GM15510 (cell line): ENCODE measurements around the gene CLIC5.

ENCODE experiments used
- POLR2A ChIP-seq: IDR thresholded peaks from 3 replicates; pipeline ENCODE4 v1.6.1; 2011; ENCODE audit warnings: borderline replicate concordance; ENCODE audit not compliant: insufficient read length; ENCODE audit errors: extremely low read depth

CLIC5 gene

DNA sequence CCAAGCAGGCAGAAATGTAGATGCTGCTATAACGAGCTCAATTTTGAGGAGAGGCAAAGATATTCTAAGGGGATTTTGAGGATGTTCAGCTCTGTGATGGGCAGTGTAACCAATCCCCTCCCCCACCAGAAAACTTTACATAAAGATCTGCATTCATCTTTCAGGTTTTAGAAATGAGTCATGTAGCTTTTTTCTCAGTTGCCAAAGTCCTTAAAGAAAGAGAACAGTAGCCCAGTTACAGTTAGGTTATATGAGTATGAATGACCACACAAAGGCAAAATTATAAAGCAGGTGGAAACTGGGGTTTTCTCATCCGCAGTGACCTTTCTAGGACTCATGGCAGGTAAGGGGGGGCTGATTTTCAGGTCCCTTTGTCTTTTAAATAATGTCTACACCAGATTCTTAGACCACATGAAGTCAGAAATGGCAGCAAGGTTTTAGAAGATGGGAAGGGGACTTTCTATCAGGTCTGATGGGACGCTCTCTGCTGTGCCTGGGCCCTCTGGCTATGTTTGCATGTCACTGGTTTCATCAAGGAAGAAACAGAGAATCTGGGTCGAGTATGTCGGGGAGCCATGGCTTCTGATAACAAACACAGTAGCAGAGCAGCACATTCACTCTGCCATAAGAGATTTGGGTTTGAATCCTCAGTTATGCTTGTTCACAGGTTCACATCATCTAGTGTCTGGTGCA lies 94.7 kb downstream of the CLIC5 start:
- no peak for TF ChIP-seq POLR2A

DNA sequence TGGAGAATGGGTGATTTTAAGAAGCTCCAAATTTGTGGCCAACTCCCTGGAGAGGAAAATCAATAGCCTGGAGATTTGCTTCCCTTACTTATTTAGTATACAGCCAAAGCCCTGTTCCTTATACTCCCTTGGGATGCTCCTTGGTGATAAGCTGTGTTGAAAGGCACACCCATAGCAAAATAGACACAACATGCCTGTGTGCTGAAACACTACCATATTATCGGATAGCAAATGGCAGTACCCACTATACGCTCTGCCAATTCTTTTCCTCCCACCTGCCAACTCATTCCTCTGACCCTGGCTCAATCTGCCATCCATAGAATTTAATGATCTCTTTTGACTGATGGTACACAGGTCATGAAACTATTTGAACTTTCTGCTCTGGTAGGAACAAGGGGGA lies 98.2 kb downstream of the CLIC5 start:
- TF ChIP-seq POLR2A = no peak

DNA sequence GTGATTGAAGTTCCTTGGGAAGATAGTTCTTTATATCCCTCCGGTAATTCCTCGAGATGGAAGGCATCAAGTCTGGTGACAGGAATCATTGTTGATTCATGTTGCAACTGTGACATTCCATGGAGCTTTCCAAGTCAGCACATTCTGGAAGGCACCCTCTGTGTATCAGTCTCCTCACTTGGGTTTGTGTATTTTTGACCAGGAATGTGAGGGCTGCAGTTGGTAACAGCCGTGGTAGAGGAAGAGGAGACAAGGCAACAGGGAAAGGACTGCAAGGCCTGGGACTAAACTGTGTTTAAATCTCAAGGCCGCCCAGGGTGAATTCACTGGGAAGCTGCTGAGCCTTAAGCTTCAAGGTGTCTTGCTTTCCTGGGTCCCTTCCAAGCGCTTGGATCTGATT lies 99.0 kb downstream of the CLIC5 start:
- no peak for TF ChIP-seq POLR2A

DNA sequence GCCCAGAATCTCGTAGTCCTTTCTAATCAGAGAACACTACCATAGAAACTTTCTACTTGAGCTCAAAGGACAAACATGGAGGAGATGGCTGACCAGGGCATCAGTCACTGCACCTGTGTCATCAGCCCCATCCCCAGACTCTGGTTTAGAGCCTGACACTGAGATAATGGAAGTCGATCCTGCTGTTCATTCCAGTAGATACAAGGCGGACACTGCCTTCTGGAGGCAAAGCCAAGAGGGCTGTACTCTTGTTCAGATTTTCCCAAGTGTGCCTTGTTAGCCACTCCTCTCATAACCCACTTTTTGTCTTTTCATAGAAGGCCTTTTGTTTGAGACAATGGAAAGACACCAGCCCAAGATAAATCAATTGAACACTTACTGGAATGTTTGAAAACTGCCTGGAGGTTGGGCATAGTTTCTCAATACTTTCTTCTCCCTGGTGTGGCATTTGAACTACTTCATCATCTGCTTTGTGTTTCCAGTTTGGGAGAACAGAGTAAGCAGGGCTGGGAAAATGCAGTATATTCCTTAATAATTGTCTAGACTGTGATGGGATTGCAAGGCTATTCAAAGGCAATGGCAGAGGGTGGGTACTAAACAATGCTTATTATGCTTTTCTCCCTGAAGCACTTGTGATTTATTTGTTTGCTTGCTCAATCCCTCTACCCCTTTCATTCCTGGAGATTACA lies 99.7 kb downstream of the CLIC5 start:
- no peak for TF ChIP-seq POLR2A

DNA sequence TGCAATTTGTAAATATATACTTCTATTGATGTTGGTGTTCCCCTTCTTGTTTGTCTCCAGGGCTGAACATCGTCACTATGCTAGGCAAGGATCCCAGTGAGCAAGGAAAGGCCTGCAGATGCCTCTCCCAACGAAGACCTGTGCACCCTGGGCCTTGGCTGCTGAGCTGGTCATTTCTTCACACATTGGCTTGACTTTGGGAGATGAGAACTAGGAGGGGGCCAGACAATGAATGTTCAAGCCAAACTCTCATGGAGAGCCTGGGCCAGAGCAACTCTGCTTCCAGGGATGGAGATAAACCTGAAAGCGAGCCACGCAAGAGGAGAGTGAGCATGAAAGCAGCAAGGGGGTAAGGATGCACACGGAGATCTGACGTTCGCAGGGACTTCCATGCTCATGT lies 104.0 kb downstream of the CLIC5 start:
- TF ChIP-seq POLR2A = no peak

DNA sequence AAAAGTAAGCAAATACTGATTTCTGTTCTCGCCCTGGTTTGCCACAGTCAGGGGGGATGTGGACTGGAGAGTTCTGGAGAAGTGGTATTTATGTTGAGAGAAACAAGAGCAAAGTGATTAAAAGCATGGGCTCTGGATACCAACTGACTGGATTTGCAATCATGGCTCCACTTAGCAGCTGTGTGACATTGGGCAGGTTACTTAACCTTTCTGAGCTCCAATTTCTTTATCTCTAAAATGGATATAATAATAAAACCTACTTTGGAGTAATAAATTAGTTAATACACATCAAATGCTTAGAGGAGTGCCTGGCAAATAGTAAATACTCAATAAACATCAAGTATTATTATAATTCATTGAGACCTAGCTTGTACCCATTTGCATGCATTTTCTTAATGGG lies 111.7 kb downstream of the CLIC5 start:
- TF ChIP-seq POLR2A = no peak

DNA sequence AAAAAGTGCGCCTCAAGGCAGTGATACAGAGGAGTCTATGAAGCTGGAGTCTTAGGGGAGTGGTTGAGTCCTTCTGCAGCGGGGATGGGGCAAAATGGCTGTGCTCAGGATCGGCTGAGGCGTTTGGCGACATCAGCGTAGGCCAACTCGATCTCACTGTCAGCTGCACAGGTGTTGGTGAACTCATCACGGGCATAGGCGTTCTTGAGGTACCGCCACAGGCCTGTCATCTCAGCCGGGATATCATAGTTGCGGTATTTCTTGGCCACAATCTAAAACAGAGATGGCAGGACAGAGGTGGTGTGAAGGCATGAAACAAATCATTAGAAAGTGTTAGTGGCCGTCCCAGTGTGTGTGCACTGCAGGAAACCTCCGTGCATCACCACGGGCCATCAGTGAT lies 112.7 kb downstream of the CLIC5 start:
- no peak for TF ChIP-seq POLR2A

DNA sequence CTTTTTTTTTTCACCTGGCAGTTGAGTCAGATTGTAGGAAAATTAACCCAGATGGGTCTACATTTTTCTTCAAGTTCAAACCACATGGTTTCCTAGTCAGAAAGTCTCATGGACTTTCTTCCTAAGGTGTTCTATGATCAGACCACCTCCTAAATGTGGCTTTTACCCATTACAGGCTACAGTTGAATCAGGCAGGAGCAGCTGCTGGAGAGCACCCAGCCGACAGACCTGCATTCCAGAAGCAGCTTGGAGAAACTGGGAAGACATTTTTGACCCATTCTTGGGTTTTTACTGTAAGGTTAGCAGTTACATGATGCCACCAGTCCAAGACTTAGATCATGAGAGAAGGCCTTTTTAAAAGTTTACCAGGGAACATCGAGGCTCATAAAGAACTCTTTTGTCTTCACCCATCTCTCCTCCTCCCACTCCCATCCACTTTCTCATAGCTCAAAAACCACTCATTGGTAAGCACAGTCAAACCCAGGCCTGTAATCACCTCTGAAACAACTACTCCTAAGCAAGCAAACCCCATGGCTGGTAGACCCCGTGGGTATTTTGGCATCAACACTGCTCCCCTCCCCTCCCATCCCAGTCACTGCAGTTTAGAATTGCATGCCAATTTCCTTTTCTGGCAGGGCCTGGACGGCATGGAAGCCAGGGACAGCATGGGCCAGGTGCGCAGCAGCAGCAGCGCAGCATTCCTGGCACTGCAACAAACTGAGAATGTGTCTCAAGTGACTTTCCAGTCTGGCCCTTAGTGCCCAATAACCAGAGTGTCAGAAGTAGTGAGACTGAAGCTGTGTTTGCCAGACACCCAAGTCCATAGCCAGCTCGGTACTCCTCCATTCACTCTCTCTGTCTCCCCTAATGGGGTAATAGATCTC lies 113.7 kb downstream of the CLIC5 start:
- TF ChIP-seq POLR2A = no peak

DNA sequence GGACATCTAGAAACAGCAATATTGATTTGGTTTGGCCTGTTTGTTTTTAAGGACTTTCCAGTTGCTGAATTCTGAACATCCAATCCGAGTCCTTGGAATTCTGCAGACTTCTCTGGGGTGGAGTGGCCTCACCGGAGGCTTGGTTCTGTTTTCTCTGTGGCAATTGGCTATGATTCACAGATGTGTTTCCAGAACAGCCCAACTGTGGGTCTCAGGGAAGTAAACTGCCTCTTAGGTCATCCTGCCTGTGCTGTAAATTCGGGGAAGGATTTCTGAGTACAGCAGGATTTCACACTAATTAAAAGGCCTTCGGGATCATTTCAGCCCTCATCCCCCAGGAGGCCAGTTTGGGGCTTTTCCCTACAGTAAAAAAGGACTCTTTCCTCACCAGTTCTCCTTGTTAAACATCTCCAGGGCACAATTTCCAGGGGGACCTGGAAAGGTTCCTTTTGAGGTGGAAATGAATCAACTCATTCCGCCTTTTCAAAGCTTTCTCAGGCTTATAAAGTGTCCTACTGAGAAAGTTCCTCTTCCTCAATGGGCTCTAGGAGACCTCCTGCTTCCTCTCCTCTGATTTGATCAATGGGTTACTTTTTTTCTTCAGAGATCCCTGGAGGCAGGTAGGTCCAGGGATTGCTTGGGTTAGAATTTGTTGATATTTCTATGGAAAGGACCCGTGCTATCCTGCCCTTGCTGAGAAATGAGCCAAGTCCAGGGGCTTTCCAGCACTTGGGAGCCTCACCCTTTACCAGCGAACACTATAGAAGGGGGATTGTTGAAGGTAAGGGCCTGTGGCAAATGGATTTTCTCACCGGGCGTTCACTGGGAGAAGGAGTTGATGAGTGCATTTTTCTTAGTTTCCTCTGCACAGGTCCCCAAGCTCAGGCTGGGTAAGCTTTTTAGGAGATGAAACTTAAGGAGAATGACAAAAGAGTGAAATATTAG lies 114.6 kb downstream of the CLIC5 start:
- no peak for TF ChIP-seq POLR2A

DNA sequence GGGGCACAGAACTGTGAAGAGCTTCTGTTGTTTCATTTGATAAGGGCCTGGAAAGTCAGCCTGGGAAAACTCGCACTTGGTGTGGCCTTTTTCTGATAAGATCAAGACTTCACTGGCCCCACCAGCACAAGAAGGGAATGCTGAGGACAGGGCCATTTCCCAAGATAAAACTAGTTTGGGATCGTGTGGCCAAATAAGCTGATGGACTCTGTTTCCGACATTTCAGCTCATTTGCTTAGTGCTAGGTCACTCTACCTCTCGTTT lies 116.0 kb downstream of the CLIC5 start:
- no peak for TF ChIP-seq POLR2A

DNA sequence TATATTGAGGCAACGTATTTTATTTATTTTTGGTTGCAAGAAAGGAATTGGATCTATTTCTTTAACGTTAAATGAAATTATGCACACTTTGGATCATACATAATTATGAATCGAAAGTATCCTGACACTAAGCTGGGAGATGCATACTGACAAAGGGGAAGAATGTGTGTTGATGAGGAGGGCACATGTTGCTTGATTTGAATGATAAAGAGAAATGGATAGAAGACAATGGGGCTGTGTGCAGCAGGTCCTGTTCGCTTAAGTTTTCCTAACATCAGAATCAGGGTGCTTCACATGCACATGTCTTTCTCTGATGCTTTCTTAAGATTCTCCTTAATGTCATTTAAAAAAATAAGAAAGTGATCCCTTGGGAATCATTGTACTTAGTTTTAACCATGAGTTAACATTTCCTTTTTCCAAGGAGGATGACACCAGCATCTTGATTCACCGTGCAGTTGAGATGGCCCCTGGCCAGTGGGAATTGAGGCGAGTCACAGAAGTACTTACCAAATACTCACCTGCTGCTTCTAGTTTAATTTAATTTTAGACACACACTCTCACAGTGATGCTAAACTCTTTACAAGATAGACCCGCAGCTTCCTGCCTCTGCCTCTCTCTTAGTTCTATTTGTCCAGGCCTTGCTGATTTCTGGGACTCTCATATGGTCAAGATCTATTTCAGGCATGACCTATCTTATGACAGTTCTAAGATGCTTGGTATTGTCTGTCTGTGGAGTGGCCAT lies 116.5 kb downstream of the CLIC5 start:
- TF ChIP-seq POLR2A = no peak

DNA sequence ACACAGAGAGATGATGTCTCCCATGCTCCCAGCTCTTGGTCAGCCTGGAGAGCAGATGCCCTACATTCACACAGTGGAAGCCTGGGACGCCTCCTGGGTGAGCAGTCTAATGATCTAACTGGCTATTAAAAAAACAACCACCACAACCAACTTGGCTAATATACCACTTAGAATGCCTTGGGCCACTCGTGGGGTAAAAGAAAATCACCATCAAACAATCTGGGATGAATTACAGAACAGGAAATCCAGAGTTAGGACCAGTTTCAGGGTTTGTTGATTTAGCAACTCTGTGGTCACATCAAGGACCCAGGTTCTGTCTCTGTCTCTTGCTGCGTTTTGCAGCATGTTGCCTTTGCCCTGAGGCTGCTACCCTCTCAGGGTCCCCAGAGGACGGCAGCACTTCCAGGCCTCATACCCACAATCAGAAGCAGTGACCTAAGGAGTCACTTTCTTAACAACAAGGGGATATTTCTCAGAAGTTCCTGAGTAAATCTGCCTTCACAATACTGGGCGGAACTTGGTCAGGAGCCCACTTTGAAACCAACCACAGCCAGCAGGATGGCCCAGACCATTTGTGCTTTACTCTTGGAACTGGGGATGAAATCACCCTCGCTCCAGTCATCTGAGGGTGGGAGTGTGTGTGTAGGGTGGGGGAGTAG lies 118.7 kb downstream of the CLIC5 start:
- no peak for TF ChIP-seq POLR2A

DNA sequence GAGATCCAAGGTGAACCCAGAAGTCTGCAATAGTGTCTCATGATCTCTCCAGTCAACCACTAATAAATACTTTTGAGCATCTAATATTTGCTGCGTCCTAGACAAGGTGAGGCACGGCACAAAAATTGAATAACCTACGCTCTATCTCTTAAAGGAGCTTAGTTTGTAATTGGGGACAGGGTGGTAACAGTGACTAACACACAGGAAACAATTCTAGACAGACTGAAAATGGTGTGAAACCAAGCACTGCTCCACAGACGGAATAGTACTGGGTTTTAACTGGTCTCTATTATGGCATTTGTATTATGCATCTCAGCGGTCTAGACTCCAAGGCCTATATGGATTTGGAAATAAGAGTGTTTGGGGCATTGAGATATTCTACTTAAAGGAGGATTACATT lies 120.1 kb downstream of the CLIC5 start:
- TF ChIP-seq POLR2A = no peak

DNA sequence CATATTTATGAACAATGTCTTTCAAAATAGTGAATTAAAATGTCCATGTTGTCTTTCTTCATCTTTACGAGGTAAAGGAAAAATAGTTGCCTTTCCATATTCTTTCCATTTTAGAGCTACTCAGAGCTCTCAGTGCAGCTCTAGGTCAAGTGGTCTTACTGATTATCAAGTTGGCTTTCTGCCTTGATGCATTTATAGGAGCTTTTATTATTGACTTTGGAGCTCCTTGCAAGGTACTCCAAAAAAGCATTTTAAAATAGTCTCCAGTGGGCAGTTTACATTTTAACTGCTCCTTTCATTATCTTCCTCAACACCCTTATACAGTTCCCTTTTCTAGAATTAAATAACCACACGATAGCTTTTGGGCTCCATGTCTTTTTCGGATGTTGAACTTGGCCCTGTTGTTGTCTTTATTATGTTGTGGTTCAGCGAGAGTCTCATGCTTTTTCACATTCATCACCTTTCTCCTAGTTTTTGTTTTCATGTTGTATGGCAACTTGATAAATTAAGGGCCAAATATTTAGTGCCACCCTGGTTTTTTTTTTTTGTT lies 122.9 kb downstream of the CLIC5 start:
- no peak for TF ChIP-seq POLR2A

DNA sequence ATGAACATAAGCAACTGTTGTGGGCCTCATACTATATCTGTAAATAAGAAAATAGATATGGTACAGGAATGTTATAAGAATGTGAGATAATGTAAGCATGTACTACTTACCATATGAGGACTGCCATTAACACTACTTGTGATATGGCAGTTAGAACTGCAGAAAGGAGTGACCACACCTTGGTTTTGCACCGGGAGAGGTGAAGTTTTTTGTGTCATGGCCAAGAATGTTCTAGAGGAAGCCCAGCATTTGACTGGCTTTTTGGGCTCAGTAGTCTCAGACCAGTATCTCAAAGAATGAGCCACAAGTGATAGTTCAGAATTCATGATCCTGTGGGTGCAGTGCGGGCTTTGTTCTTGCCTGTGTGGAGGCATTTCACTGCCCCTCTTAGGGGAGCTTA lies 123.5 kb downstream of the CLIC5 start:
- TF ChIP-seq POLR2A = no peak
